GM23338 (cell line): ENCODE data around the gene KRTAP5-1.

ENCODE experiments used
- EZH2 ChIP-seq: fragments of 200-600 bp; sonication (generic); IDR thresholded peaks from one replicate; pipeline ENCODE4 v1.8.0; 2017; ENCODE audit warnings: antibody characterized with exemption, mild to moderate bottlenecking, low read depth; ENCODE audit not compliant: unreplicated experiment
- EZH2phosphoT487 ChIP-seq: fragments of 200-600 bp; sonication (generic); IDR thresholded peaks from one replicate; pipeline ENCODE4 v1.8.1; 2018; ENCODE audit warnings: antibody characterized with exemption; ENCODE audit not compliant: unreplicated experiment
- POLR2AphosphoS5 ChIP-seq: IDR thresholded peaks from 2 replicates; pipeline ENCODE4 v1.6.1; 2016; ENCODE audit warnings: antibody characterized with exemption, low read depth
- ZNF331 ChIP-seq: fragments of 250-450 bp; sonication (Bioruptor Pico); IDR thresholded peaks from 2 replicates; pipeline ENCODE4 v1.5.0; 2020; ENCODE audit warnings: low read depth, mild to moderate bottlenecking, moderate library complexity
- TF ChIP-seq, protein P1 (sequence below), 2 experiments: fragments of 200-600 bp in 1 of 2; sonication (generic) in 1 of 2; conservative IDR thresholded peaks; 2 replicates each; pipeline versions ENCODE4 v1.5.1 to v1.6.1; 2016 to 2017; ENCODE audit warnings: antibody characterized with exemption in 2 of 2, low read depth in 2 of 2, mild to moderate bottlenecking in 2 of 2, moderate library complexity in 1 of 2
- TF ChIP-seq, protein P2 (sequence below): IDR thresholded peaks from one replicate; pipeline ENCODE4 v1.6.1; 2018; ENCODE audit warnings: antibody characterized with exemption; ENCODE audit not compliant: unreplicated experiment

GRCh38 chr11:1586699-1587098, 1.6 kb upstream of the KRTAP5-1 start:
- TF ChIP-seq, protein P1, sequence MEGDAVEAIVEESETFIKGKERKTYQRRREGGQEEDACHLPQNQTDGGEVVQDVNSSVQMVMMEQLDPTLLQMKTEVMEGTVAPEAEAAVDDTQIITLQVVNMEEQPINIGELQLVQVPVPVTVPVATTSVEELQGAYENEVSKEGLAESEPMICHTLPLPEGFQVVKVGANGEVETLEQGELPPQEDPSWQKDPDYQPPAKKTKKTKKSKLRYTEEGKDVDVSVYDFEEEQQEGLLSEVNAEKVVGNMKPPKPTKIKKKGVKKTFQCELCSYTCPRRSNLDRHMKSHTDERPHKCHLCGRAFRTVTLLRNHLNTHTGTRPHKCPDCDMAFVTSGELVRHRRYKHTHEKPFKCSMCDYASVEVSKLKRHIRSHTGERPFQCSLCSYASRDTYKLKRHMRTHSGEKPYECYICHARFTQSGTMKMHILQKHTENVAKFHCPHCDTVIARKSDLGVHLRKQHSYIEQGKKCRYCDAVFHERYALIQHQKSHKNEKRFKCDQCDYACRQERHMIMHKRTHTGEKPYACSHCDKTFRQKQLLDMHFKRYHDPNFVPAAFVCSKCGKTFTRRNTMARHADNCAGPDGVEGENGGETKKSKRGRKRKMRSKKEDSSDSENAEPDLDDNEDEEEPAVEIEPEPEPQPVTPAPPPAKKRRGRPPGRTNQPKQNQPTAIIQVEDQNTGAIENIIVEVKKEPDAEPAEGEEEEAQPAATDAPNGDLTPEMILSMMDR (conservative IDR thresholded peaks at IDR 0.05; ENCODE audit: low read depth in 2 of 2): no peak
- TF ChIP-seq EZH2: no peak
- TF ChIP-seq, protein P2, sequence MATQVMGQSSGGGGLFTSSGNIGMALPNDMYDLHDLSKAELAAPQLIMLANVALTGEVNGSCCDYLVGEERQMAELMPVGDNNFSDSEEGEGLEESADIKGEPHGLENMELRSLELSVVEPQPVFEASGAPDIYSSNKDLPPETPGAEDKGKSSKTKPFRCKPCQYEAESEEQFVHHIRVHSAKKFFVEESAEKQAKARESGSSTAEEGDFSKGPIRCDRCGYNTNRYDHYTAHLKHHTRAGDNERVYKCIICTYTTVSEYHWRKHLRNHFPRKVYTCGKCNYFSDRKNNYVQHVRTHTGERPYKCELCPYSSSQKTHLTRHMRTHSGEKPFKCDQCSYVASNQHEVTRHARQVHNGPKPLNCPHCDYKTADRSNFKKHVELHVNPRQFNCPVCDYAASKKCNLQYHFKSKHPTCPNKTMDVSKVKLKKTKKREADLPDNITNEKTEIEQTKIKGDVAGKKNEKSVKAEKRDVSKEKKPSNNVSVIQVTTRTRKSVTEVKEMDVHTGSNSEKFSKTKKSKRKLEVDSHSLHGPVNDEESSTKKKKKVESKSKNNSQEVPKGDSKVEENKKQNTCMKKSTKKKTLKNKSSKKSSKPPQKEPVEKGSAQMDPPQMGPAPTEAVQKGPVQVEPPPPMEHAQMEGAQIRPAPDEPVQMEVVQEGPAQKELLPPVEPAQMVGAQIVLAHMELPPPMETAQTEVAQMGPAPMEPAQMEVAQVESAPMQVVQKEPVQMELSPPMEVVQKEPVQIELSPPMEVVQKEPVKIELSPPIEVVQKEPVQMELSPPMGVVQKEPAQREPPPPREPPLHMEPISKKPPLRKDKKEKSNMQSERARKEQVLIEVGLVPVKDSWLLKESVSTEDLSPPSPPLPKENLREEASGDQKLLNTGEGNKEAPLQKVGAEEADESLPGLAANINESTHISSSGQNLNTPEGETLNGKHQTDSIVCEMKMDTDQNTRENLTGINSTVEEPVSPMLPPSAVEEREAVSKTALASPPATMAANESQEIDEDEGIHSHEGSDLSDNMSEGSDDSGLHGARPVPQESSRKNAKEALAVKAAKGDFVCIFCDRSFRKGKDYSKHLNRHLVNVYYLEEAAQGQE: no peak
- TF ChIP-seq POLR2AphosphoS5: no peak
- no peak for TF ChIP-seq EZH2phosphoT487
- no peak for TF ChIP-seq ZNF331 (CRISPR knock-in tag)
